NCI-H1417 (cell line): ENCODE measurements around the gene SLIT1.

Source experiments
- DNase-seq, 3 experiments: peaks; one replicate each; lab custom pipeline; 2025; lab: John Stamatoyannopoulos, UW

SLIT1 gene

GRCh38 chr10:97024168-97025073 lies 161.3 kb downstream of the SLIT1 start:
- DNase-seq, result no peak

- no peak for DNase-seq
Measured at GRCh38 chr10:97023401-97024167, 162.2 kb downstream of the SLIT1 start.

GRCh38 chr10:97022616-97023015 lies 163.1 kb downstream of the SLIT1 start:
- no peak for DNase-seq

- DNase-seq, result peak in 2 of 3 experiments; percentile 53 to 79
Measured at GRCh38 chr10:97020452-97021400, 165.0 kb downstream of the SLIT1 start.

GRCh38 chr10:97019213-97019844 lies 166.4 kb downstream of the SLIT1 start:
- DNase-seq, result no peak

- DNase-seq, result no peak
Measured at GRCh38 chr10:97018251-97019212, 167.2 kb downstream of the SLIT1 start.

GRCh38 chr10:97017474-97017903 lies 168.3 kb downstream of the SLIT1 start:
- no peak for DNase-seq

GRCh38 chr10:97016728-97017473 lies 168.9 kb downstream of the SLIT1 start:
- no peak for DNase-seq

- no peak for DNase-seq
Measured at GRCh38 chr10:97015240-97015639, 170.5 kb downstream of the SLIT1 start.

GRCh38 chr10:97013983-97014382 lies 171.8 kb downstream of the SLIT1 start:
- no peak for DNase-seq

- DNase-seq, result no peak
Measured at GRCh38 chr10:97013568-97013967, 172.2 kb downstream of the SLIT1 start.

GRCh38 chr10:97012470-97012869 lies 173.3 kb downstream of the SLIT1 start:
- no peak for DNase-seq

- DNase-seq, result no peak
Measured at GRCh38 chr10:97011397-97011796, 174.4 kb downstream of the SLIT1 start.

GRCh38 chr10:97010695-97011206 lies 175.0 kb downstream of the SLIT1 start:
- DNase-seq, result no peak

GRCh38 chr10:97007417-97007816 lies 178.3 kb downstream of the SLIT1 start:
- DNase-seq, result no peak

- no peak for DNase-seq
Measured at GRCh38 chr10:97006364-97006763, 179.4 kb downstream of the SLIT1 start.

- DNase-seq, result no peak
Measured at GRCh38 chr10:97005349-97005748, 180.4 kb downstream of the SLIT1 start.

- no peak for DNase-seq
Measured at GRCh38 chr10:97004591-97004990, 181.2 kb downstream of the SLIT1 start.

GRCh38 chr10:97003804-97004201 lies 182.0 kb downstream of the SLIT1 start:
- DNase-seq, result no peak
